ENCODE results near the gene TPCN1.

- TF ChIP-seq CTCF (conservative IDR thresholded peaks at IDR 0.05 in 1 of 2, IDR thresholded peaks at IDR 0.05 in 1 of 2; ENCODE audit: low read depth in 1 of 2, low read length in 2 of 2) (no peak), EZH2 (IDR thresholded peaks at IDR 0.05; ENCODE audit: low read length, missing control alignments) (no peak)
Measured at GRCh38 chr12:113173081-113173698, 48.1 kb upstream of the TPCN1 start.
